OCI-LY1 (cell line): ENCODE measurements around the gene RPL5.

ENCODE experiments used
- H2AFZ ChIP-seq: fragments of 200-600 bp; sonication (generic), shearing (Covaris generic); 2 replicates; pipeline ENCODE4 v1.6.0; 2014; ENCODE audit warnings: antibody characterized with exemption, mild to moderate bottlenecking, low read length
- H3F3A ChIP-seq: fragments of 200-600 bp; sonication (generic), shearing (Covaris generic); 2 replicates; pipeline ENCODE4 v1.6.0; 2014; ENCODE audit warnings: mild to moderate bottlenecking, antibody characterized with exemption, low read length, moderate library complexity; ENCODE audit not compliant: insufficient read depth
- H3K27ac ChIP-seq: fragments of 200-600 bp; sonication (generic); 2 replicates; pipeline ENCODE4 v1.5.1; 2014; ENCODE audit warnings: low read length, mixed run types, mild to moderate bottlenecking, low read depth; ENCODE audit not compliant: poor library complexity, severe bottlenecking
- H3K27me3 ChIP-seq: fragments of 200-600 bp; sonication (generic); 2 replicates; pipeline ENCODE4 v1.6.0; 2014; ENCODE audit warnings: antibody characterized with exemption, mild to moderate bottlenecking, low read length, moderate library complexity; ENCODE audit not compliant: insufficient read depth
- H3K36me3 ChIP-seq: fragments of 200-600 bp; sonication (generic); 2 replicates; pipeline ENCODE4 v1.6.1; 2014; ENCODE audit warnings: mild to moderate bottlenecking, antibody characterized with exemption, low read length, moderate library complexity, mixed read lengths; ENCODE audit not compliant: insufficient read depth
- H3K4me1 ChIP-seq: fragments of 200-600 bp; sonication (generic); 2 replicates; pipeline ENCODE4 v1.5.1; 2014; ENCODE audit warnings: mild to moderate bottlenecking, low read length, moderate library complexity; ENCODE audit not compliant: insufficient read depth, severe bottlenecking
- H3K4me2 ChIP-seq: fragments of 200-600 bp; sonication (generic), shearing (Covaris generic); 2 replicates; pipeline ENCODE4 v1.6.1; 2014; ENCODE audit warnings: low read length
- H3K4me3 ChIP-seq: fragments of 200-600 bp; sonication (generic); 2 replicates; pipeline ENCODE4 v1.5.1; 2014; ENCODE audit warnings: low read length, low read depth, mild to moderate bottlenecking, mixed read lengths; ENCODE audit not compliant: poor library complexity, severe bottlenecking
- H3K79me2 ChIP-seq: fragments of 200-600 bp; shearing (Covaris generic); 2 replicates; pipeline ENCODE4 v1.6.1; 2016; ENCODE audit warnings: mixed run types, low read length, mixed read lengths; ENCODE audit not compliant: insufficient read depth
- H3K9ac ChIP-seq: fragments of 200-600 bp; sonication (generic), shearing (Covaris generic); 2 replicates; pipeline ENCODE4 v1.6.1; 2014; ENCODE audit warnings: mild to moderate bottlenecking, low read length, mixed read lengths
- H3K9me2 ChIP-seq: fragments of 200-600 bp; sonication (generic), shearing (Covaris generic); 2 replicates; pipeline ENCODE4 v1.6.1; 2014; ENCODE audit warnings: low read depth, mild to moderate bottlenecking, low read length, mixed read lengths
- H3K9me3 ChIP-seq: fragments of 200-600 bp; shearing (Covaris generic); 2 replicates; pipeline ENCODE4 v1.6.1; 2014; ENCODE audit warnings: low read length, mixed read lengths
- H4K20me1 ChIP-seq: fragments of 200-600 bp; sonication (generic), shearing (Covaris generic); 2 replicates; pipeline ENCODE4 v1.6.0; 2016; ENCODE audit warnings: mild to moderate bottlenecking, low read length; ENCODE audit not compliant: insufficient read depth
- CTCF ChIP-seq: fragments of 200-600 bp; sonication (generic), shearing (Covaris generic); IDR thresholded peaks from 2 replicates; pipeline ENCODE4 v1.5.1; 2017; ENCODE audit warnings: mild to moderate bottlenecking, antibody characterized with exemption, low read length, moderate library complexity, mixed read lengths
- EZH2 ChIP-seq: fragments of 200-600 bp; sonication (generic), shearing (Covaris generic); IDR thresholded peaks from 2 replicates; pipeline ENCODE4 v1.8.0; 2017; ENCODE audit warnings: borderline replicate concordance, mixed run types, mild to moderate bottlenecking, antibody characterized with exemption, low read length, moderate library complexity, mixed read lengths

Gene RPL5

GRCh38 chr1:92858564-92859399 is 26.9 kb downstream of the RPL5 start:
- H4K20me1 ChIP-seq = no peaks in the 10 kb centered on the region
- H3F3A ChIP-seq = peaks cover 4% of the 10 kb centered on the region; the same call in 1 of the 2 replicates
- H3K9me3 ChIP-seq = no peaks in the 10 kb centered on the region; the same call in 1 of the 2 replicates
- H2AFZ ChIP-seq = no peak overlapping the region
- H3K4me1 ChIP-seq = peaks cover 21% of the 10 kb centered on the region
- H3K27me3 ChIP-seq = no peaks in the 10 kb centered on the region
- H3K36me3 ChIP-seq = peaks cover 18% of the 10 kb centered on the region
- H3K9ac ChIP-seq = peak overlapping the region; percentile 54; the same call in 1 of the 2 replicates
- H3K27ac ChIP-seq = peak overlapping the region; percentile 72
- TF ChIP-seq CTCF (peak; percentile 99), EZH2 (no peak)
- H3K9me2 ChIP-seq = no peaks in the 10 kb centered on the region
- peak overlapping the region; percentile 73 for H3K4me2 ChIP-seq
- peak overlapping the region; percentile 28 for H3K4me3 ChIP-seq
- peaks cover 17% of the 10 kb centered on the region; the same call in 1 of the 2 replicates for H3K79me2 ChIP-seq

GRCh38 chr1:92859400-92860039 is 27.7 kb downstream of the RPL5 start:
- Histone ChIP-seq H3K4me3 (peak overlapping the region; percentile 28), H4K20me1 (no peaks in the 10 kb centered on the region), H3F3A (peaks cover 4% of the 10 kb centered on the region; the same call in 1 of the 2 replicates), H3K79me2 (peaks cover 22% of the 10 kb centered on the region), H3K9ac (peak overlapping the region; percentile 28; the same call in 1 of the 2 replicates), H3K9me3 (no peaks in the 10 kb centered on the region; the same call in 1 of the 2 replicates), H3K9me2 (no peaks in the 10 kb centered on the region), H3K27ac (peak overlapping the region; percentile 72), H3K4me1 (peaks cover 21% of the 10 kb centered on the region), H3K27me3 (no peaks in the 10 kb centered on the region), H2AFZ (no peak overlapping the region), H3K4me2 (peak overlapping the region; percentile 73), H3K36me3 (peaks cover 18% of the 10 kb centered on the region)
- TF ChIP-seq CTCF = no peak
- TF ChIP-seq EZH2 = no peak

GRCh38 chr1:92862605-92863004 is 30.8 kb downstream of the RPL5 start:
- TF ChIP-seq EZH2 = no peak
- no peak for TF ChIP-seq CTCF
- no peak overlapping the region for H3K27ac ChIP-seq
- H3K4me3 ChIP-seq = no peak overlapping the region
- H4K20me1 ChIP-seq = no peaks in the 10 kb centered on the region
- H2AFZ ChIP-seq = no peak overlapping the region
- peaks cover 21% of the 10 kb centered on the region for H3K4me1 ChIP-seq
- H3K27me3 ChIP-seq = no peaks in the 10 kb centered on the region
- peaks cover 15% of the 10 kb centered on the region for H3K79me2 ChIP-seq
- H3F3A ChIP-seq = peaks cover 7% of the 10 kb centered on the region; the same call in 1 of the 2 replicates
- no peak overlapping the region for H3K9ac ChIP-seq
- no peaks in the 10 kb centered on the region for H3K9me3 ChIP-seq
- H3K36me3 ChIP-seq = peaks cover 7% of the 10 kb centered on the region; the same call in 1 of the 2 replicates
- no peaks in the 10 kb centered on the region for H3K9me2 ChIP-seq
- no peak overlapping the region for H3K4me2 ChIP-seq
